B cell (primary cell): ENCODE data around the gene DENND10. TPM values are rescaled to one million over a fixed set of nuclear protein-coding genes. Genes with fewer than 3 reads are reported as not detected.
A peak's percentile ranks its signal among the peaks of the same experiment; 100 is the strongest.
"Not testable (repeated sequence)": the region's sequence is repeated elsewhere in the genome, so short reads cannot be mapped to it uniquely, and the experiment has no call there.

Experiments
- ATAC-seq: fragments of 200-7000 bp; cut with Tn5 transposase; one replicate; pipeline ENCODE4 v1.10.0; 2021; ENCODE audit warnings: low read depth, mild to moderate bottlenecking, moderate number of reproducible peaks, moderate library complexity
- CTCF ChIA-PET: fragments of 350-600 bp; sonication (Branson Sonifier 250); formaldehyde crosslinking; loops from one replicate; lab custom pipeline; 2021; ENCODE audit warnings: antibody characterized with exemption, inconsistent platforms; lab: Charles Lee
- POLR2A ChIA-PET: fragments of 350-600 bp; sonication (Branson Sonifier 250); formaldehyde crosslinking; loops from one replicate; lab custom pipeline; 2021; ENCODE audit warnings: antibody characterized with exemption; lab: Charles Lee
- DNase-seq: peaks from one replicate; pipeline ENCODE4 v3.0.0; 2013
- H2AFZ ChIP-seq: 2 replicates; pipeline ENCODE4 v1.6.1; 2012; ENCODE audit warnings: mild to moderate bottlenecking, low read depth, low read length; ENCODE audit not compliant: insufficient read depth, poor library complexity, severe bottlenecking
- H3K27ac ChIP-seq, 2 donors: 1 replicate in 1 of 2; 2 replicates in 1 of 2; pipeline ENCODE4 v1.5.1; 2012 to 2013; ENCODE audit warnings: low read length in 2 of 2, mild to moderate bottlenecking in 2 of 2, moderate library complexity in 1 of 2
- H3K27me3 ChIP-seq, 4 experiments: fragments of 200-600 bp in 1 of 4; sonication (generic) in 1 of 4; replicated peaks in 1 of 4; 1 replicate in 2 of 4; 2 replicates in 2 of 4; pipeline versions ENCODE4 v1.6.1 to v1.7.0; 2013 to 2016; ENCODE audit warnings: low read length in 3 of 4, mild to moderate bottlenecking in 2 of 4, mixed read lengths in 1 of 4, moderate library complexity in 1 of 4; ENCODE audit not compliant: insufficient read depth in 4 of 4, control insufficient read depth in 3 of 4; ENCODE audit errors: control extremely low read depth in 1 of 4
- H3K36me3 ChIP-seq, 2 experiments: replicated peaks in 1 of 2; 1 replicate in 1 of 2; 2 replicates in 1 of 2; pipeline versions ENCODE4 v1.6.1 to v1.7.1; 2013; ENCODE audit warnings: low read length in 1 of 2; ENCODE audit not compliant: insufficient read depth in 2 of 2, control insufficient read depth in 1 of 2; ENCODE audit errors: control extremely low read depth in 1 of 2, extremely low read depth in 1 of 2
- H3K4me1 ChIP-seq, 2 donors: fragments of 200-600 bp in 1 of 2; sonication (generic) in 1 of 2; 1 replicate in 1 of 2; 2 replicates in 1 of 2; pipeline versions ENCODE4 v1.5.1 to v1.6.1; 2013 to 2017; ENCODE audit warnings: low read length in 2 of 2; ENCODE audit not compliant: control insufficient read depth in 2 of 2, insufficient read depth in 2 of 2
- H3K4me2 ChIP-seq: replicated peaks from 2 replicates; pipeline ENCODE3; 2012; ENCODE audit warnings: mild to moderate bottlenecking, low read depth, low read length; ENCODE audit not compliant: poor library complexity, severe bottlenecking
- H3K4me3 ChIP-seq, 5 experiments: fragments of 200-600 bp in 1 of 5; sonication (generic) in 1 of 5; 1 replicate in 3 of 5; 2 replicates in 2 of 5; pipeline versions ENCODE4 v1.5.1 to v1.7.0; 2011 to 2016; ENCODE audit warnings: low read length in 4 of 5, mild to moderate bottlenecking in 4 of 5, low read depth in 2 of 5, control low read depth in 1 of 5, moderate library complexity in 1 of 5; ENCODE audit not compliant: insufficient read depth in 1 of 5; ENCODE audit errors: control extremely low read depth in 1 of 5, extremely low read depth in 1 of 5
- H3K79me2 ChIP-seq: fragments of 200-600 bp; sonication (generic); one replicate; pipeline ENCODE4 v1.6.0; 2016; ENCODE audit warnings: low read length; ENCODE audit not compliant: control insufficient read depth, insufficient read depth
- H3K9ac ChIP-seq: fragments of 200-600 bp; sonication (generic); 2 replicates; pipeline ENCODE4 v1.6.1; 2017; ENCODE audit warnings: mild to moderate bottlenecking, low read length, moderate library complexity
- H3K9me3 ChIP-seq, 3 donors: one replicate each; pipeline versions ENCODE4 v1.6.1 to v1.7.1; 2013; ENCODE audit warnings: low read length in 2 of 3; ENCODE audit not compliant: control insufficient read depth in 2 of 3, insufficient read depth in 1 of 3; ENCODE audit errors: control extremely low read depth in 1 of 3
- H4K20me1 ChIP-seq: 2 replicates; pipeline ENCODE4 v1.6.0; 2012; ENCODE audit warnings: mild to moderate bottlenecking, low read length; ENCODE audit not compliant: insufficient read depth, control insufficient read depth, poor library complexity, severe bottlenecking
- H3K27ac Mint-ChIP-seq: one replicate; pipeline ENCODE4 v1.8.0; 2021; ENCODE audit warnings: mixed read lengths
- H3K27me3 Mint-ChIP-seq: one replicate; pipeline ENCODE4 v1.8.0; 2021; ENCODE audit warnings: mixed read lengths
- H3K4me1 Mint-ChIP-seq: one replicate; pipeline ENCODE4 v1.8.0; 2021; ENCODE audit warnings: mixed read lengths
- H3K4me3 Mint-ChIP-seq: one replicate; pipeline ENCODE4 v1.8.0; 2021; ENCODE audit warnings: mixed read lengths
- H3K9me3 Mint-ChIP-seq: one replicate; pipeline ENCODE4 v1.8.0; 2022; ENCODE audit warnings: mixed read lengths; ENCODE audit not compliant: insufficient read depth
- EZH2 ChIP-seq: IDR thresholded peaks from 2 replicates; pipeline ENCODE4 v1.6.1; 2012; ENCODE audit warnings: borderline replicate concordance, low read depth, mild to moderate bottlenecking, moderate library complexity, low read length; ENCODE audit not compliant: insufficient read depth, poor library complexity, severe bottlenecking
- WGBS: methylation state at CpG from one replicate; pipeline ENCODE4 v1.1.5; 2013; ENCODE audit warnings: missing lambda C conversion rate; ENCODE audit not compliant: insufficient coverage; 5-methylcytosine and 5-hydroxymethylcytosine counted together
- intact Hi-C: fragments of 100-400 bp; cut with micrococcal nuclease; formaldehyde crosslinking; loops from one replicate; pipeline ENCODE4 v1.10.0; 2022
- polyA plus RNA-seq: library from polyadenylated mRNA; depleted of rRNA; stranded (reverse); fragments of >200 nt; gene quantifications from 2 replicates; pipeline ENCODE4 v1.2.3, GENCODE V29; 2012
- total RNA-seq, 2 donors: library from RNA; stranded (reverse); fragments of 120-200 nt in 1 of 2; gene quantifications; 1 replicate in 1 of 2; 2 replicates in 1 of 2; pipeline versions ENCODE4 v1.2.3 to v1.2.4, GENCODE V29; 2013 to 2022
- TF ChIP-seq, protein P1 (sequence below): fragments of 200-600 bp; IDR thresholded peaks from one replicate; pipeline ENCODE4 v1.8.0; 2022; ENCODE audit warnings: antibody characterized with exemption, mild to moderate bottlenecking

The DENND10 gene
- total and polyA plus RNA-seq, 2 donors (not counting 1 experiment from before 2014, with no cell fraction given) = 16.6 to 24.4 TPM

GRCh38 chr10:119104654-119105015 lies 722 bp downstream of the DENND10 start:
- Histone ChIP-seq H3K9me3 (no peaks in the 10 kb centered on the region), H3K79me2 (peaks cover 7% of the 10 kb centered on the region), H3K4me1 (peaks cover 6 to 12% of the 10 kb centered on the region in 2 donors), H3K36me3 (peaks cover 0 to 6% of the 10 kb centered on the region in 2 experiments), H4K20me1 (peaks cover 8% of the 10 kb centered on the region), H3K9ac (peak overlapping the region; percentile 68), H2AFZ (peak overlapping the region; percentile 80), H3K4me2 (peak overlapping the region; percentile 91), H3K4me3 (peak overlapping the region; percentile 37 to 77 (median 68)), H3K27me3 (no peaks in the 10 kb centered on the region), H3K27ac (no peak overlapping the region)
- Mint-ChIP-seq H3K27ac (no peak overlapping the region), H3K4me1 (peaks cover 10% of the 10 kb centered on the region), H3K27me3 (no peaks in the 10 kb centered on the region), H3K4me3 (peak overlapping the region; percentile 79), H3K9me3 (no peaks in the 10 kb centered on the region)
- TF ChIP-seq EZH2 = no peak
- TF ChIP-seq, protein P1, sequence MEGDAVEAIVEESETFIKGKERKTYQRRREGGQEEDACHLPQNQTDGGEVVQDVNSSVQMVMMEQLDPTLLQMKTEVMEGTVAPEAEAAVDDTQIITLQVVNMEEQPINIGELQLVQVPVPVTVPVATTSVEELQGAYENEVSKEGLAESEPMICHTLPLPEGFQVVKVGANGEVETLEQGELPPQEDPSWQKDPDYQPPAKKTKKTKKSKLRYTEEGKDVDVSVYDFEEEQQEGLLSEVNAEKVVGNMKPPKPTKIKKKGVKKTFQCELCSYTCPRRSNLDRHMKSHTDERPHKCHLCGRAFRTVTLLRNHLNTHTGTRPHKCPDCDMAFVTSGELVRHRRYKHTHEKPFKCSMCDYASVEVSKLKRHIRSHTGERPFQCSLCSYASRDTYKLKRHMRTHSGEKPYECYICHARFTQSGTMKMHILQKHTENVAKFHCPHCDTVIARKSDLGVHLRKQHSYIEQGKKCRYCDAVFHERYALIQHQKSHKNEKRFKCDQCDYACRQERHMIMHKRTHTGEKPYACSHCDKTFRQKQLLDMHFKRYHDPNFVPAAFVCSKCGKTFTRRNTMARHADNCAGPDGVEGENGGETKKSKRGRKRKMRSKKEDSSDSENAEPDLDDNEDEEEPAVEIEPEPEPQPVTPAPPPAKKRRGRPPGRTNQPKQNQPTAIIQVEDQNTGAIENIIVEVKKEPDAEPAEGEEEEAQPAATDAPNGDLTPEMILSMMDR = no peak
- WGBS = 2% methylated on average over 20 of the region's 22 CpGs
- intact Hi-C loops = loop anchor here (1.0 to 5.0 kb wide), 4 partner anchors 24 to 548 kb away; partner anchors contain the start of genes BAG3, EIF3A and SFXN4
- CTCF ChIA-PET = interaction anchor here (0.6 to 1.8 kb wide), 4 partner anchors 15 to 278 kb away, joined by 3 to 5 read pairs (median 3); partner anchors contain the start of gene GRK5
- POLR2A ChIA-PET = interaction anchor here (0.5 to 2.6 kb wide), 2 partner anchors 24 to 29 kb away, joined by 3 to 10 read pairs; partner anchors contain the start of gene EIF3A
- no peak for DNase-seq
- no peak for ATAC-seq

- Histone ChIP-seq H3K27me3 (no peaks in the 10 kb centered on the region), H3K4me2 (peak overlapping the region; percentile 91), H3K9me3 (no peaks in the 10 kb centered on the region), H3K4me1 (peaks cover 6 to 12% of the 10 kb centered on the region in 2 donors), H4K20me1 (peaks cover 8% of the 10 kb centered on the region), H3K27ac (no peak overlapping the region), H3K79me2 (peaks cover 7% of the 10 kb centered on the region), H3K9ac (no peak overlapping the region), H3K36me3 (peaks cover 0 to 6% of the 10 kb centered on the region in 2 experiments), H2AFZ (peak overlapping the region; percentile 80), H3K4me3 (peak overlapping the region in 2 of 5 experiments; percentile 59 to 70)
- H3K4me3 Mint-ChIP-seq = peak overlapping the region; percentile 79
- H3K9me3 Mint-ChIP-seq = no peaks in the 10 kb centered on the region
- DNase-seq (no peak), ATAC-seq (no peak)
- ChIA-PET POLR2A (interaction anchor here (0.5 to 2.6 kb wide), 2 partner anchors 24 to 29 kb away, joined by 3 to 10 read pairs; partner anchors contain the start of gene EIF3A), CTCF (interaction anchor here (0.6 to 1.8 kb wide), 3 partner anchors 59 to 278 kb away, joined by 3 to 5 read pairs (median 3); partner anchors contain the start of gene GRK5)
- H3K4me1 Mint-ChIP-seq = peaks cover 10% of the 10 kb centered on the region
- intact Hi-C loops = no loop called here
- TF ChIP-seq EZH2 = no peak
- TF ChIP-seq, protein P1 = no peak
- no peaks in the 10 kb centered on the region for H3K27me3 Mint-ChIP-seq
- no peak overlapping the region for H3K27ac Mint-ChIP-seq
- WGBS = 93% methylated on average over 2 of the region's 12 CpGs
These were observed 1.2 kb downstream of the DENND10 start for GRCh38 chr10:119105155-119105554.

- H3K9me3 Mint-ChIP-seq, POLR2A ChIA-PET, H3K9me3 ChIP-seq, H3K9ac ChIP-seq, H3K27me3 ChIP-seq, H3K27ac ChIP-seq, H3K27me3 Mint-ChIP-seq, CTCF ChIA-PET, H4K20me1 ChIP-seq, H3K79me2 ChIP-seq, DNase-seq, H2AFZ ChIP-seq, H3K4me3 ChIP-seq, H3K4me2 ChIP-seq, intact Hi-C loops, H3K27ac Mint-ChIP-seq, ATAC-seq, H3K4me1 Mint-ChIP-seq: not testable (repeated sequence)
- Histone ChIP-seq H3K4me1 (peaks cover 6 to 12% of the 10 kb centered on the region in 2 donors), H3K36me3 (peaks cover 0 to 10% of the 10 kb centered on the region in 2 experiments)
- 95% methylated on average over 6 of the region's 7 CpGs for WGBS
- H3K4me3 Mint-ChIP-seq = peak overlapping the region; percentile 39
These were observed 2.0 kb downstream of the DENND10 start for GRCh38 chr10:119105899-119106298.
